ENCODE measurements around the gene DCP1A. TPM values are rescaled to one million over a fixed set of nuclear protein-coding genes. Genes with fewer than 3 reads are reported as not detected.
"Not testable (repeated sequence)": the region's sequence is repeated elsewhere in the genome, so short reads cannot be mapped to it uniquely, and the experiment has no call there.

DCP1A gene
- total RNA-seq, 2 donors from 2014 or later = 35.4 to 36.7 TPM

GRCh38 chr3:53288214-53288613 is 59.1 kb downstream of the DCP1A start:
- ATAC-seq (no peak), DNase-seq (ENCODE audit: low spot score in 2 of 2) (no peak)
- H3K27ac Mint-ChIP-seq = peak overlapping the region in 1 of 2 donors; percentile 88
- no peaks in the 10 kb centered on the region for H3K9me3 Mint-ChIP-seq
- H3K36me3 Mint-ChIP-seq = no peaks in the 10 kb centered on the region

GRCh38 chr3:53287131-53287629 is 60.2 kb downstream of the DCP1A start:
- DNase-seq (ENCODE audit: low spot score in 2 of 2) (no peak), ATAC-seq (peak; percentile 84 to 85)
- Mint-ChIP-seq H3K27ac (peak overlapping the region; percentile 80 to 88), H3K36me3 (no peaks in the 10 kb centered on the region), H3K9me3 (no peaks in the 10 kb centered on the region)

GRCh38 chr3:53286727-53287126 is 60.6 kb downstream of the DCP1A start:
- Mint-ChIP-seq H3K27ac (peak overlapping the region; percentile 80 to 88), H3K36me3 (no peaks in the 10 kb centered on the region), H3K9me3 (no peaks in the 10 kb centered on the region)
- DNase-seq (ENCODE audit: low spot score in 2 of 2) (no peak), ATAC-seq (no peak)

GRCh38 chr3:53282581-53282980 is 64.8 kb downstream of the DCP1A start:
- no peak for DNase-seq (ENCODE audit: low spot score in 2 of 2)
- Mint-ChIP-seq H3K9me3 (no peaks in the 10 kb centered on the region), H3K36me3 (no peaks in the 10 kb centered on the region), H3K27ac (no peak overlapping the region)
- ATAC-seq = no peak

GRCh38 chr3:53278667-53279066 is 68.7 kb downstream of the DCP1A start:
- DNase-seq (ENCODE audit: low spot score in 2 of 2) (no peak), ATAC-seq (no peak)
- peak overlapping the region in 1 of 2 donors; percentile 52 for H3K27ac Mint-ChIP-seq
- no peaks in the 10 kb centered on the region for H3K9me3 Mint-ChIP-seq
- H3K36me3 Mint-ChIP-seq = no peaks in the 10 kb centered on the region

DNA sequence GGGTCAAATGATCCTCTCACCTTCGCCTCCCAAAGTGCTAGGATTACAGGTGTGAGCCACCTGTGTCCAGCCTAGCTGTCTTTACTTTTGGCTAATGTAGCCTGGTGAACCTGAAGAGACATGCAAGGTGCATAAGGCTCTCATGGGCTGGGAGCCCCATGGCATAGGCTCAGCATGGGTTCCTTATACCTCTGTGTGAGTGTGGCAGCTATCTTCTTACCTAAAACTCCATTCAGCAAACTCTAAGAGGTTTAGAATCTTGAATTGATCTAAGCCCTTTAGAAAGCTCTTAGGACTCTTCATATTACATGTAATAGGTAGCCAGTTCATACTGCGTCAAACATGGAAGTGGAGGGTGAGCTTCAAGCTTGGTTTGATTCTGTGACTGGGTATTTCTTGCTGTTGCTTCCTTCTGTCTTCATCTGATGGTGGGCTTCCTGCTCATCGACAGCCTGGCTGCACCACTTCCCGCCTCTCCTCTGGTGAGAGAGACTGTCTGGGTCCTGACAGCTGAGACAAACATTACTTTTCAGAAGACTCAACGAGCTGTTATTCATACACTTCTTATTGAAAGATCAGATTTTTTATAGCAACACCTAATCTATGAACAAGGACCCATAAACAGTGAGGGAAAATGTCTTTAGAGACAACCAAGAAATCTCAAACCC is 72.3 kb downstream of the DCP1A start:
- no peaks in the 10 kb centered on the region for H3K36me3 Mint-ChIP-seq
- H3K27ac Mint-ChIP-seq = peak overlapping the region in 1 of 2 donors; percentile 11

DNA sequence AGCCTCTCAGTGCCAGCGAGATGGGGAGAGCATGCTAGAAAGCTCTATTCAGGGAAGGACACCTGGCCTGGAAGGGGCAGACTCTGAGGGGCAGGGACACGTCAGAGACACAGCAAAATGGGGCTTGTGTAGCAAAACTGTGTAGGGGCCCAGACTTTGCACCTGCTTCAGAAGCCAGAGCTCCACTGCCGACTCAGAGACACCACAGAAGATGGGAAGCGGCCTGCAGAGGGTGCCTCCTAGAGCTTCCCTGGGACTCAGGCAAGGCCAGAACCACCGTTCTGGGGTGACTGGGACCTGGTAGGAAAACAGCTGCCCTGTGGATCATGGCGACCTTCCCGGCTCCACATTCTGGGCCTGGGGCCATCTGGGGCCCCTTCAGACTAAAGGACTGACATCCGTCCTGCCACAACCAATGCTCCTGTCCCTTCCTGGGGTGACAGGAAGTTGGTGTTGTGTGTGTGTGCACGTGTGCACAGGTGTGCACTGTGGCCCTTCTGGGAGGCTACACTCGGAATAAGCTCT is 74.1 kb downstream of the DCP1A start:
- ATAC-seq (no peak), DNase-seq (ENCODE audit: low spot score in 2 of 2) (no peak)
- Mint-ChIP-seq H3K27ac (peak overlapping the region in 1 of 2 donors; percentile 70), H3K9me3 (no peaks in the 10 kb centered on the region), H3K36me3 (no peaks in the 10 kb centered on the region)

More for the DNA sequence above, 72.3 kb downstream of the DCP1A start:
- DNase-seq (ENCODE audit: low spot score in 2 of 2) = no peak
- ATAC-seq = no peak
- H3K9me3 Mint-ChIP-seq = no peaks in the 10 kb centered on the region

DNA sequence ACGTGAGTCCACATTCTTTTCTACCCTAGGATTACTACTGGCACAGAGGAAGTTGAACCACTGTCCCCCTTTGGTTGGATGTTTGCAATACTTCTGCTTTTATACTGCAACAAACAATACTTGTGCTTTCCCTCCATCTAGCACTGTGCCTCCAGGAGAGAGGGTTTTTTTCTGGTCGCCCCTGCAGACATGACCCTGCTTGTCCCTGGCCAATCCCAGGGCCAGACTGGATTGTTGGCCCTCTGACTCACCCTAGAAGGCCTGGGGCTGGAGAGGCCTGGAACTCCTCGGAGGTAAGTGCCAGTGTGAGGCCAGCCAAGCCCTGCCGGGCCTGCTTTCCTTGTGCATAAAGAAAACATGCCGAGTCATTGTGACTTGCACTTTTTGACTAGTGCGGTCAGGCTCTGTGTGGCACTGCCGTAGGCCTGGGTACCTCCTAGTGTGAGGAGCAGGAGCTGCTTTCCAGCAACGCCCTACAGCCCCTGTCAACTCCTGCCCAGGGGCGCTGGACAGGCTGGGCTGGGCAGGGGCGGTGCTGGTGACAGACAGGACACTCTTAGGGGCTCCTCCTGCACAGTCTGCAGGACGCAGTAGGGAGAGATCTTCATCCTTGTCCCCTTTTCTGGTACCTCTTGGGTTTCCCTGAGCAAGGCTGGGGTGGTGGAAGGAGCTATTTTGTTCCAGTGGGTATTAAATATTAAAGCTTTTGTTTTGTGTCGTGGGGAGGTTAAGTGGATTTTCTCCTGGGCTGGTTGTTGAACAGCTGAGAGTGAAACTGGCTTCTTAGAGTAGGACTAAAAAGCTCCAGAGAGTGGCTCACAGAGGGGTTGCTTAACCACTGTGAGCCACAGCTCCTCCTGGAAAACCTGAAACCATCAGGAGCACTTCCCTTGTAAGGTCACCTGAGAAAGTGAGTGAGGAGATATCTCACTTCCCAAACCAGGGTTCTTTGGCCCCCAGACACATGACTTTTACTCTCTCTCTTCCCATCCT is 77.2 kb downstream of the DCP1A start:
- peak in 1 of 2 donors; percentile 18 for DNase-seq (ENCODE audit: low spot score in 2 of 2)
- no peaks in the 10 kb centered on the region for H3K36me3 Mint-ChIP-seq
- peak overlapping the region; percentile 56 to 76 for H3K27ac Mint-ChIP-seq
- peak; percentile 47 to 78 for ATAC-seq
- H3K9me3 Mint-ChIP-seq = no peaks in the 10 kb centered on the region

DNA sequence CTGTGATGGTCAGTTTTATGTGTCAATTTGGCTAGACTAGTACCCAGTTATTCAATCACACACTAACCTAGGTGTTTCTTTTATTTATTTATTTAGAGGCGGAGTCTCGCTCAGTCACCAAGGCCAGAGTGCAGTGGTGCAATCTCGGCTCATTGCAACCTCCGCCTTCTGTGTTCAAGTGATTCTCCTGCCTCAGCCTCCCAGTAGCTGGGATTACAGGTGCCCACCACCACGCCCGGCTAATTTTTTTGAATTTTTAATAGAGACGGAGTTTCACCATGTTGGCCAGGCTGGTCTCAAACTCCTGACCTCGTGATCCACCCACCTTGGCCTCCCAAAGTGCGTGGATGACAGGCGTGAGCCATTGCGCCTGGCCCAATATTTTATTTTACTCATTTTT is 78.2 kb downstream of the DCP1A start:
- not testable (repeated sequence) for ATAC-seq, H3K9me3 Mint-ChIP-seq

GRCh38 chr3:53267766-53268165 is 79.6 kb downstream of the DCP1A start:
- ATAC-seq (no peak), DNase-seq (ENCODE audit: low spot score in 2 of 2) (no peak)
- H3K9me3 Mint-ChIP-seq = no peaks in the 10 kb centered on the region
- no peak overlapping the region for H3K27ac Mint-ChIP-seq
- no peaks in the 10 kb centered on the region for H3K36me3 Mint-ChIP-seq

More for the DNA sequence above, 78.2 kb downstream of the DCP1A start:
- H3K27ac Mint-ChIP-seq; DNase-seq (ENCODE audit: low spot score in 2 of 2); H3K36me3 Mint-ChIP-seq: not testable (repeated sequence)

- DNase-seq (ENCODE audit: low spot score in 2 of 2) = no peak
- ATAC-seq = no peak
Observed at GRCh38 chr3:53264718-53265117, 82.6 kb downstream of the DCP1A start.

GRCh38 chr3:53263907-53264306 is 83.4 kb downstream of the DCP1A start:
- ATAC-seq (no peak), DNase-seq (ENCODE audit: low spot score in 2 of 2) (no peak)
- Mint-ChIP-seq H3K27ac (no peak overlapping the region), H3K9me3 (no peaks in the 10 kb centered on the region), H3K36me3 (no peaks in the 10 kb centered on the region)

More at GRCh38 chr3:53264718-53265117, 82.6 kb downstream of the DCP1A start:
- Mint-ChIP-seq H3K9me3 (no peaks in the 10 kb centered on the region), H3K36me3 (no peaks in the 10 kb centered on the region), H3K27ac (no peak overlapping the region)

DNA sequence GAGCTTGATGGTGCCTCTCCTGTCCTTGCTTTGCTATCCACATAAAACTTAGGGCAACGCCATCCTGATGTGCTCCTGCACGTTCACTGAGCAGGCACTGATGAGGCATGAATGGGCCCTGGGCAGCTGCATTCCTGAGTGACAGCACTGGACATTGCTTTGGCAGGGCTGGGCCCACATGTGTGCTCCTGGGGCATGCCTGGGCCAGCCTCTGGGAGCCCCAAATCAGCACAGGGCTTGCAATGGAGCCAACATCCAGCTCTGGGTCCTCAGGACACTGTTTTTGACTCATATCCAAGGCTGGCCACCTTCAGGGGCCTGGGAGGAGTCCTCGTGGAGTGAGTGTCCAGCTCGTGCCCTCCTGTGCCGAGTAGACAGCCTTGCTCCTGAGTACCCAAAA is 85.6 kb downstream of the DCP1A start:
- Mint-ChIP-seq H3K27ac (no peak overlapping the region), H3K9me3 (no peaks in the 10 kb centered on the region), H3K36me3 (no peaks in the 10 kb centered on the region)
- DNase-seq (ENCODE audit: low spot score in 2 of 2) = no peak
- no peak for ATAC-seq

DNA sequence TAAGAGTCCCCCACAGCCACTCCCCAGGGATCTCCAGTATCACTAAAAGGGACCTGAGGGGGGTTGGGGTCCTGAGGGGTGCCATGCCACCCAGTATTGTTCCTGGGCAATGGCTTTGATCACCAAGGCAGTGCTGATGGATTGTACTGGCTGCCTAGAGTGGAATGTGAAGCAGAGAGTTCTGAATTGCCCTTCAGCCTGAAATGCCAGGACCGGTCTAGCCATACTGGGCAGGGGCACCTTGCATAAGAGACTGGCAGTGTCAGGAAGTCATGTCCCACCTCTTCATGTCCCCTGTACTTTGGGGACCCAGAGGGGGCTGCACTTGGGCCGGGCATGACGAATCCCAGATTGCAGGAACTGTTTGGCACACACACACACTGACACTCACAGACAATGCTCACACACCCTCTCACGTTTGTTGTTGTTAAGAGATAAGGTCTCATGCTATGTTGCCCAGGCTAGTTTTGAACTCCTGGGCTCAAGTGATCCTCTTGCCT is 87.0 kb downstream of the DCP1A start:
- Mint-ChIP-seq H3K36me3 (no peaks in the 10 kb centered on the region), H3K9me3 (no peaks in the 10 kb centered on the region), H3K27ac (no peak overlapping the region)
- DNase-seq (ENCODE audit: low spot score in 2 of 2) = no peak
- no peak for ATAC-seq

- DNase-seq (ENCODE audit: low spot score in 2 of 2) (no peak), ATAC-seq (no peak)
- Mint-ChIP-seq H3K36me3 (peaks cover 2 to 6% of the 10 kb centered on the region in 2 donors), H3K9me3 (no peaks in the 10 kb centered on the region), H3K27ac (no peak overlapping the region)
Observed at GRCh38 chr3:53259427-53260259, 87.7 kb downstream of the DCP1A start.

Measured in activated naive CD4-positive, alpha-beta T cell treated with anti-CD3 and anti-CD28 coated beads, Interleukin-2, amount 50 U/mL, for 72 hours (primary cell).